Motor neuron (in vitro differentiated cells): ENCODE data around the gene FMO2. TPM values are rescaled to one million over a fixed set of nuclear protein-coding genes. Genes with fewer than 3 reads are reported as not detected.
A peak's percentile ranks its signal among the peaks of the same experiment; 100 is the strongest.

Experiments used
- ATAC-seq, 8 experiments: fragments of 200-7000 bp; cut with Tn5 transposase; replicated peaks in 6 of 8; 2 replicates each; pipeline ENCODE4 v1.8.0; 2021; ENCODE audit warnings: mild to moderate bottlenecking in 8 of 8, moderate library complexity in 8 of 8
- H3K27ac ChIP-seq, 2 donors: fragments of 250-450 bp; sonication (Bioruptor Pico); 2 replicates each; pipeline ENCODE4 v1.9.0; 2021; ENCODE audit warnings: antibody characterized with exemption in 2 of 2, mild to moderate bottlenecking in 2 of 2, moderate library complexity in 1 of 2
- H3K4me1 ChIP-seq, 2 donors: fragments of 250-450 bp; sonication (Bioruptor Pico); replicated peaks in 1 of 2; 2 replicates each; pipeline ENCODE4 v1.6.1; 2021; ENCODE audit warnings: antibody characterized with exemption in 2 of 2, mild to moderate bottlenecking in 2 of 2, moderate library complexity in 1 of 2
- H3K4me3 ChIP-seq, 5 donors: fragments of 250-450 bp; sonication (Bioruptor Pico); 2 replicates each; pipeline ENCODE4 v1.9.0; 2021; ENCODE audit warnings: antibody characterized with exemption in 5 of 5, mild to moderate bottlenecking in 5 of 5, moderate library complexity in 4 of 5
- WGBS, 10 experiments: fragments of 450-650 bp; shearing (Covaris generic); methylation state at CpG; one replicate each; pipeline ENCODE4 v1.0.0; 2022; 5-methylcytosine and 5-hydroxymethylcytosine counted together
- in situ Hi-C, 9 experiments: fragments of 400-800 bp; cut with MboI; loops; one replicate each; pipeline ENCODE4 v1.15.0; 2021; ENCODE audit warnings: low sequenced_read_pairs in 9 of 9, low pct_unique_long_range_greater_than_20kb in 2 of 9; ENCODE audit not compliant: unreplicated experiment in 9 of 9
- total RNA-seq, 8 experiments: library from RNA; unstranded; fragments of 300-600 nt; gene quantifications; 2 replicates each; pipeline versions ENCODE4 v1.2.3 to v1.2.4, GENCODE V29; 2022

Gene FMO2
- total RNA-seq: 1 to 10 TPM in 3 of 8 experiments, under 1 TPM in 3, not detected in 2; 0.55 to 8.9 (median 1.2) TPM

- H3K27ac ChIP-seq: no peak within 1 kb of the TSS
- peak in 1 of 8 experiments; percentile 7 for ATAC-seq
- no peaks in the 10 kb centered on the region for H3K4me1 ChIP-seq
- WGBS, 10 experiments: 12 to 84% (median 67%) methylated on average over 3 to 6 of the region's 6 CpGs
- in situ Hi-C loops: loop anchor here in 1 of 9 experiments (5.0 kb wide), 1 partner anchor 103 kb away; no protein-coding TSS in a partner anchor
- no peak within 1 kb of the TSS for H3K4me3 ChIP-seq
Observed at GRCh38 chr1:171185091-171185490, at the start of gene FMO2. Gene FMO2, plus strand, starts transcription at chr1:171185300. Its CDS starts 414 bp downstream, at chr1:171185714.

- no peak for ATAC-seq
- in situ Hi-C loops: no loop called here
- no peaks in the 10 kb centered on the region for H3K4me1 ChIP-seq
- no peak overlapping the region for H3K4me3 ChIP-seq
- 22 to 92% (median 75%) methylated on average over 1 to 2 of the region's 2 CpGs for WGBS, 10 experiments
- no peak overlapping the region for H3K27ac ChIP-seq
Observed at GRCh38 chr1:171137580-171137979, 47.5 kb upstream of the FMO2 start.

- 8 to 100% (median 91%) methylated on average over 1 to 2 of the region's 2 CpGs for WGBS, 10 experiments
- no peak for ATAC-seq
- H3K27ac ChIP-seq: no peak overlapping the region
- no peak overlapping the region for H3K4me3 ChIP-seq
- H3K4me1 ChIP-seq: no peaks in the 10 kb centered on the region
- in situ Hi-C loops: no loop called here
Observed at GRCh38 chr1:171138980-171139379, 46.1 kb upstream of the FMO2 start.

GRCh38 chr1:171139890-171140289 is 45.2 kb upstream of the FMO2 start:
- Histone ChIP-seq H3K27ac (no peak overlapping the region), H3K4me1 (no peaks in the 10 kb centered on the region), H3K4me3 (no peak overlapping the region)
- WGBS, 10 experiments: 93 to 100% (median 98%) methylated on average over 1 to 4 of the region's 4 CpGs; no CpG with 5 or more reads in 4 of the 10 experiments
- ATAC-seq: no peak
- in situ Hi-C loops: no loop called here

- in situ Hi-C loops: no loop called here
- Histone ChIP-seq H3K4me3 (no peak overlapping the region), H3K4me1 (no peaks in the 10 kb centered on the region), H3K27ac (no peak overlapping the region)
- ATAC-seq: no peak
- WGBS, 10 experiments: 44 to 100% (median 71%) methylated on average over 1 to 5 of the region's 5 CpGs; no CpG with 5 or more reads in 1 of the 10 experiments
Observed at GRCh38 chr1:171140401-171140800, 44.7 kb upstream of the FMO2 start.

- H3K4me1 ChIP-seq: no peaks in the 10 kb centered on the region
- peak in 1 of 8 experiments; percentile 76 for ATAC-seq
- no peak overlapping the region for H3K4me3 ChIP-seq
- in situ Hi-C loops: no loop called here
- 13 to 93% (median 80%) methylated on average over 1 to 4 of the region's 4 CpGs for WGBS, 10 experiments
- no peak overlapping the region for H3K27ac ChIP-seq
Observed at GRCh38 chr1:171140956-171141687, 44.0 kb upstream of the FMO2 start.

- Histone ChIP-seq H3K4me1 (no peaks in the 10 kb centered on the region), H3K4me3 (no peak overlapping the region), H3K27ac (no peak overlapping the region)
- ATAC-seq: peak in 3 of 8 experiments; percentile 80 to 89 (median 80)
- WGBS, 10 experiments: 0 to 92% (median 79%) methylated on average over 1 to 6 of the region's 6 CpGs; no CpG with 5 or more reads in 1 of the 10 experiments
- in situ Hi-C loops: no loop called here
Observed at GRCh38 chr1:171141688-171142415, 43.2 kb upstream of the FMO2 start.

- no peaks in the 10 kb centered on the region for H3K4me1 ChIP-seq
- in situ Hi-C loops: no loop called here
- H3K4me3 ChIP-seq: no peak overlapping the region
- ATAC-seq: peak in 3 of 8 experiments; percentile 63 to 79 (median 71)
- 11 to 91% (median 71%) methylated on average over 4 to 8 of the region's 8 CpGs for WGBS, 10 experiments
- no peak overlapping the region for H3K27ac ChIP-seq
Observed at GRCh38 chr1:171142416-171143385, 42.4 kb upstream of the FMO2 start.

GRCh38 chr1:171150156-171150555 is 34.9 kb upstream of the FMO2 start:
- H3K27ac ChIP-seq: no peak overlapping the region
- 25 to 86% (median 59%) methylated on average over 1 of the region's 1 CpG; no CpG with 5 or more reads in 2 of the 10 experiments for WGBS, 10 experiments

GRCh38 chr1:171152549-171152948 is 32.6 kb upstream of the FMO2 start:
- WGBS, 10 experiments: 14 to 79% (median 51%) methylated on average over 1 to 2 of the region's 2 CpGs; no CpG with 5 or more reads in 2 of the 10 experiments
- in situ Hi-C loops: no loop called here
- no peak for ATAC-seq
- H3K4me3 ChIP-seq: no peak overlapping the region
- no peak overlapping the region for H3K27ac ChIP-seq
- H3K4me1 ChIP-seq: no peaks in the 10 kb centered on the region

More at GRCh38 chr1:171150156-171150555, 34.9 kb upstream of the FMO2 start:
- no peak overlapping the region for H3K4me3 ChIP-seq
- ATAC-seq: no peak
- in situ Hi-C loops: no loop called here
- H3K4me1 ChIP-seq: no peaks in the 10 kb centered on the region

GRCh38 chr1:171155484-171155883 is 29.6 kb upstream of the FMO2 start:
- ATAC-seq: no peak
- no peak overlapping the region for H3K4me3 ChIP-seq
- peaks cover 0 to 4% of the 10 kb centered on the region in 2 donors for H3K4me1 ChIP-seq
- no peak overlapping the region for H3K27ac ChIP-seq
- in situ Hi-C loops: no loop called here

- WGBS, 10 experiments: 62 to 93% (median 68%) methylated on average over 3 to 5 of the region's 5 CpGs
- Histone ChIP-seq H3K4me1 (peaks cover 0 to 4% of the 10 kb centered on the region in 2 donors), H3K27ac (no peak overlapping the region), H3K4me3 (no peak overlapping the region)
- in situ Hi-C loops: no loop called here
- peak in 1 of 8 experiments; percentile 89 for ATAC-seq
Observed at GRCh38 chr1:171158096-171158495, 27.0 kb upstream of the FMO2 start.
